HepG2 (cell line): Measurements from ENCODE around the gene RUNX2. TPM values are rescaled to one million over a fixed set of nuclear protein-coding genes. Genes with fewer than 3 reads are reported as not detected.

Experiments used
- AHR ChIP-seq: IDR thresholded peaks from 2 replicates; pipeline ENCODE4 v1.6.1; 2018; ENCODE audit warnings: missing genetic modification reagents, missing compliant biosample characterization
- CBX2 ChIP-seq, 2 experiments: fragments of 200-600 bp in 1 of 2; sonication (generic); formaldehyde crosslinking in 1 of 2; IDR thresholded peaks; 2 replicates each; pipeline versions ENCODE4 v1.7.0 to v1.8.1; 2018 to 2022; ENCODE audit warnings: low read depth in 2 of 2, low read length in 1 of 2, mild to moderate bottlenecking in 1 of 2, missing genetic modification reagents in 1 of 2
- EZH2 ChIP-seq: conservative IDR thresholded peaks from 2 replicates; pipeline ENCODE4 v1.6.1; 2012; ENCODE audit warnings: mild to moderate bottlenecking, low read depth, low read length, moderate library complexity
- IRF2 ChIP-seq: IDR thresholded peaks from 2 replicates; pipeline ENCODE4 v1.6.1; 2018; ENCODE audit warnings: missing genetic modification reagents, missing compliant biosample characterization
- MTA1 ChIP-seq: sonication (generic); formaldehyde crosslinking; IDR thresholded peaks from 2 replicates; pipeline ENCODE4 v1.4.0; 2020; ENCODE audit warnings: missing genetic modification reagents, mild to moderate bottlenecking, borderline replicate concordance
- NR2C2 ChIP-seq: sonication (generic); formaldehyde crosslinking; IDR thresholded peaks from 2 replicates; pipeline ENCODE4 v1.4.0; 2020; ENCODE audit warnings: missing genetic modification reagents, mild to moderate bottlenecking, moderate library complexity, borderline replicate concordance
- ZMYM3 ChIP-seq: sonication (generic); formaldehyde crosslinking; IDR thresholded peaks from 2 replicates; pipeline ENCODE4 v1.5.1; 2020; ENCODE audit warnings: mild to moderate bottlenecking, missing genetic modification reagents
- ZNF652 ChIP-seq: IDR thresholded peaks from 2 replicates; pipeline ENCODE4 v1.6.1; 2016; ENCODE audit warnings: low read depth, borderline replicate concordance
- ZNF850 ChIP-seq: sonication (generic); formaldehyde crosslinking; conservative IDR thresholded peaks from 2 replicates; pipeline ENCODE4 v1.9.0; 2021; ENCODE audit warnings: mild to moderate bottlenecking, missing genetic modification reagents
- ZSCAN25 ChIP-seq: sonication (generic); formaldehyde crosslinking; IDR thresholded peaks from 2 replicates; pipeline ENCODE4 v1.8.0; 2022; ENCODE audit warnings: mild to moderate bottlenecking, missing genetic modification reagents
- polyA plus RNA-seq, 8 experiments: library from polyadenylated mRNA; depleted of rRNA in 3 of 8; stranded (reverse) in 7 of 8; unstranded in 1 of 8; fragments of >200 nt; fragmentation: Illumina TruSeq in 4 of 8; extraction: Trizol in 4 of 8; gene quantifications; 2 replicates each; pipeline versions ENCODE4 v1.2.1 to v1.2.3, GENCODE V29; 2011 to 2016; ENCODE audit warnings: low read depth in 4 of 8, missing spikeins in 1 of 8, mixed read lengths in 1 of 8; ENCODE audit not compliant: insufficient read depth in 1 of 8
- total RNA-seq, 5 experiments: library from RNA; depleted of rRNA; stranded (reverse); fragments of >200 nt; fragmentation: Illumina TruSeq; extraction: Trizol; gene quantifications; 2 replicates each; pipeline ENCODE4 v1.2.3, GENCODE V29; 2016; ENCODE audit warnings: low read depth in 1 of 5
- TF ChIP-seq, protein P1 (sequence below): sonication (generic); formaldehyde crosslinking; IDR thresholded peaks from 2 replicates; pipeline ENCODE4 v1.4.0; 2020; ENCODE audit warnings: missing genetic modification reagents
- TF ChIP-seq, protein P2 (sequence below): sonication (generic); formaldehyde crosslinking; IDR thresholded peaks from 2 replicates; pipeline ENCODE4 v1.9.0; 2021; ENCODE audit warnings: missing genetic modification reagents, borderline replicate concordance
- TF ChIP-seq, protein P3 (sequence below): IDR thresholded peaks from 2 replicates; pipeline ENCODE4 v1.6.1; 2016; ENCODE audit warnings: missing genetic modification reagents, missing compliant biosample characterization
- TF ChIP-seq, protein P4 (sequence below): sonication (generic); formaldehyde crosslinking; IDR thresholded peaks from 2 replicates; pipeline ENCODE4 v1.9.0; 2021; ENCODE audit warnings: mild to moderate bottlenecking, missing genetic modification reagents

The RUNX2 gene
- total and polyA plus RNA-seq, 2 of the 13 experiments (the other 11 are each of a cell fraction or from before 2014, with no cell fraction given), result not detected

DNA sequence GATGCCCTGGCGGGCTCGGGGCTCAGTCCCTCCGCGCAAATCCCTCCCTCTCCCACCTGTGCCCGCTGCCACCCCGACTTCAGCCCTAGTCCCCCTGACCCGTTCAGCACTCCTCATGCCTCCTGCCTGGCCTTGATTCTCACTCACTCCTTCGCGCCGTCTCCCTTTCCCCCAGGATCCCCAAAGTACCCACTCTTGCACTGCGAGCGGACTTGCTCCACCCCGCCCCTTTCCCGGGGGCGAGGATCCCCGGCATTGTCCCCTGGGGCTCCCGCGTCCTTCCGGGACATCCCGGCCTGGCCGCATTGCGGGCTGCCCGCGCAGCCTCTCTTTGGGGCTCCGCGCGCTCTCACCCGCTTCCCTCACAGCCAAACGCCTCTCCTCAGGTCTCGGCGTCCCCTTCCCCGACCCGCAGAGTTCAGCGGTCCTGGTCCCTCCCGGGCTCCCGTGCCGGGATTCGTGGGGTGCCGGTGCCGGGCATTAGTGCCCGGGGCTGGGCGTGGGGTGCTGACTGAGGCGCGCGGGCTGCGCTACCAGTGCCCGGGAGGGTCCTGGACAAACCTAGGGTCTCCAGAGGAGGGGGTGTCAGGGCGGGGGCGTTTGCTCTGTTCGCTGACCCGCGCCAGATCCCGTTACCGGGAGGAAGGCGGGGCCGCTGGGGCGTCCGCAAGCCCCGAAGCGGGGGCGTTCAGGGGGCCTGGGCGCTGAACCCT, 95.1 kb downstream of the RUNX2 start (continued):
- TF ChIP-seq, protein P1, sequence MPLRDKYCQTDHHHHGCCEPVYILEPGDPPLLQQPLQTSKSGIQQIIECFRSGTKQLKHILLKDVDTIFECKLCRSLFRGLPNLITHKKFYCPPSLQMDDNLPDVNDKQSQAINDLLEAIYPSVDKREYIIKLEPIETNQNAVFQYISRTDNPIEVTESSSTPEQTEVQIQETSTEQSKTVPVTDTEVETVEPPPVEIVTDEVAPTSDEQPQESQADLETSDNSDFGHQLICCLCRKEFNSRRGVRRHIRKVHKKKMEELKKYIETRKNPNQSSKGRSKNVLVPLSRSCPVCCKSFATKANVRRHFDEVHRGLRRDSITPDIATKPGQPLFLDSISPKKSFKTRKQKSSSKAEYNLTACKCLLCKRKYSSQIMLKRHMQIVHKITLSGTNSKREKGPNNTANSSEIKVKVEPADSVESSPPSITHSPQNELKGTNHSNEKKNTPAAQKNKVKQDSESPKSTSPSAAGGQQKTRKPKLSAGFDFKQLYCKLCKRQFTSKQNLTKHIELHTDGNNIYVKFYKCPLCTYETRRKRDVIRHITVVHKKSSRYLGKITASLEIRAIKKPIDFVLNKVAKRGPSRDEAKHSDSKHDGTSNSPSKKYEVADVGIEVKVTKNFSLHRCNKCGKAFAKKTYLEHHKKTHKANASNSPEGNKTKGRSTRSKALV (CRISPR knock-in tag), result peak; percentile 39; the same call in 1 of the 2 replicates
- TF ChIP-seq IRF2 (CRISPR knock-in tag) (no peak), ZSCAN25 (CRISPR knock-in tag) (no peak), ZNF850 (CRISPR knock-in tag) (no peak), NR2C2 (0 out of 2 replicates have a peak, but pooled peaks have one; percentile 10), MTA1 (0 out of 2 replicates have a peak, but pooled peaks have one; percentile 41), AHR (CRISPR knock-in tag) (no peak), ZNF652 (CRISPR knock-in tag) (no peak), CBX2 (IDR thresholded peaks at IDR 0.05; ENCODE audit: low read depth, low read length) (0 out of 2 replicates have a peak, but pooled peaks have one; percentile 19), CBX2 (CRISPR knock-in tag; IDR thresholded peaks at IDR 0.05; ENCODE audit: low read depth) (no peak), EZH2 (peak; percentile 84), ZMYM3 (CRISPR knock-in tag) (no peak)
- TF ChIP-seq, protein P2, sequence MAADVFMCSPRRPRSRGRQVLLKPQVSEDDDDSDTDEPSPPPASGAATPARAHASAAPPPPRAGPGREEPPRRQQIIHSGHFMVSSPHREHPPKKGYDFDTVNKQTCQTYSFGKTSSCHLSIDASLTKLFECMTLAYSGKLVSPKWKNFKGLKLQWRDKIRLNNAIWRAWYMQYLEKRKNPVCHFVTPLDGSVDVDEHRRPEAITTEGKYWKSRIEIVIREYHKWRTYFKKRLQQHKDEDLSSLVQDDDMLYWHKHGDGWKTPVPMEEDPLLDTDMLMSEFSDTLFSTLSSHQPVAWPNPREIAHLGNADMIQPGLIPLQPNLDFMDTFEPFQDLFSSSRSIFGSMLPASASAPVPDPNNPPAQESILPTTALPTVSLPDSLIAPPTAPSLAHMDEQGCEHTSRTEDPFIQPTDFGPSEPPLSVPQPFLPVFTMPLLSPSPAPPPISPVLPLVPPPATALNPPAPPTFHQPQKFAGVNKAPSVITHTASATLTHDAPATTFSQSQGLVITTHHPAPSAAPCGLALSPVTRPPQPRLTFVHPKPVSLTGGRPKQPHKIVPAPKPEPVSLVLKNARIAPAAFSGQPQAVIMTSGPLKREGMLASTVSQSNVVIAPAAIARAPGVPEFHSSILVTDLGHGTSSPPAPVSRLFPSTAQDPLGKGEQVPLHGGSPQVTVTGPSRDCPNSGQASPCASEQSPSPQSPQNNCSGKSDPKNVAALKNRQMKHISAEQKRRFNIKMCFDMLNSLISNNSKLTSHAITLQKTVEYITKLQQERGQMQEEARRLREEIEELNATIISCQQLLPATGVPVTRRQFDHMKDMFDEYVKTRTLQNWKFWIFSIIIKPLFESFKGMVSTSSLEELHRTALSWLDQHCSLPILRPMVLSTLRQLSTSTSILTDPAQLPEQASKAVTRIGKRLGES (CRISPR knock-in tag), result no peak
- TF ChIP-seq, protein P3, sequence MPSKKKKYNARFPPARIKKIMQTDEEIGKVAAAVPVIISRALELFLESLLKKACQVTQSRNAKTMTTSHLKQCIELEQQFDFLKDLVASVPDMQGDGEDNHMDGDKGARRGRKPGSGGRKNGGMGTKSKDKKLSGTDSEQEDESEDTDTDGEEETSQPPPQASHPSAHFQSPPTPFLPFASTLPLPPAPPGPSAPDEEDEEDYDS (CRISPR knock-in tag), result no peak
- TF ChIP-seq, protein P4, sequence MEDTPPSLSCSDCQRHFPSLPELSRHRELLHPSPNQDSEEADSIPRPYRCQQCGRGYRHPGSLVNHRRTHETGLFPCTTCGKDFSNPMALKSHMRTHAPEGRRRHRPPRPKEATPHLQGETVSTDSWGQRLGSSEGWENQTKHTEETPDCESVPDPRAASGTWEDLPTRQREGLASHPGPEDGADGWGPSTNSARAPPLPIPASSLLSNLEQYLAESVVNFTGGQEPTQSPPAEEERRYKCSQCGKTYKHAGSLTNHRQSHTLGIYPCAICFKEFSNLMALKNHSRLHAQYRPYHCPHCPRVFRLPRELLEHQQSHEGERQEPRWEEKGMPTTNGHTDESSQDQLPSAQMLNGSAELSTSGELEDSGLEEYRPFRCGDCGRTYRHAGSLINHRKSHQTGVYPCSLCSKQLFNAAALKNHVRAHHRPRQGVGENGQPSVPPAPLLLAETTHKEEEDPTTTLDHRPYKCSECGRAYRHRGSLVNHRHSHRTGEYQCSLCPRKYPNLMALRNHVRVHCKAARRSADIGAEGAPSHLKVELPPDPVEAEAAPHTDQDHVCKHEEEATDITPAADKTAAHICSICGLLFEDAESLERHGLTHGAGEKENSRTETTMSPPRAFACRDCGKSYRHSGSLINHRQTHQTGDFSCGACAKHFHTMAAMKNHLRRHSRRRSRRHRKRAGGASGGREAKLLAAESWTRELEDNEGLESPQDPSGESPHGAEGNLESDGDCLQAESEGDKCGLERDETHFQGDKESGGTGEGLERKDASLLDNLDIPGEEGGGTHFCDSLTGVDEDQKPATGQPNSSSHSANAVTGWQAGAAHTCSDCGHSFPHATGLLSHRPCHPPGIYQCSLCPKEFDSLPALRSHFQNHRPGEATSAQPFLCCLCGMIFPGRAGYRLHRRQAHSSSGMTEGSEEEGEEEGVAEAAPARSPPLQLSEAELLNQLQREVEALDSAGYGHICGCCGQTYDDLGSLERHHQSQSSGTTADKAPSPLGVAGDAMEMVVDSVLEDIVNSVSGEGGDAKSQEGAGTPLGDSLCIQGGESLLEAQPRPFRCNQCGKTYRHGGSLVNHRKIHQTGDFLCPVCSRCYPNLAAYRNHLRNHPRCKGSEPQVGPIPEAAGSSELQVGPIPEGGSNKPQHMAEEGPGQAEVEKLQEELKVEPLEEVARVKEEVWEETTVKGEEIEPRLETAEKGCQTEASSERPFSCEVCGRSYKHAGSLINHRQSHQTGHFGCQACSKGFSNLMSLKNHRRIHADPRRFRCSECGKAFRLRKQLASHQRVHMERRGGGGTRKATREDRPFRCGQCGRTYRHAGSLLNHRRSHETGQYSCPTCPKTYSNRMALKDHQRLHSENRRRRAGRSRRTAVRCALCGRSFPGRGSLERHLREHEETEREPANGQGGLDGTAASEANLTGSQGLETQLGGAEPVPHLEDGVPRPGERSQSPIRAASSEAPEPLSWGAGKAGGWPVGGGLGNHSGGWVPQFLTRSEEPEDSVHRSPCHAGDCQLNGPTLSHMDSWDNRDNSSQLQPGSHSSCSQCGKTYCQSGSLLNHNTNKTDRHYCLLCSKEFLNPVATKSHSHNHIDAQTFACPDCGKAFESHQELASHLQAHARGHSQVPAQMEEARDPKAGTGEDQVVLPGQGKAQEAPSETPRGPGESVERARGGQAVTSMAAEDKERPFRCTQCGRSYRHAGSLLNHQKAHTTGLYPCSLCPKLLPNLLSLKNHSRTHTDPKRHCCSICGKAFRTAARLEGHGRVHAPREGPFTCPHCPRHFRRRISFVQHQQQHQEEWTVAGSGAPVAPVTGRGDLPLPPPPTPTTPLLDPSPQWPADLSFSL (CRISPR knock-in tag), result no peak
